ENCODE data around the gene TROAP. TPM values are rescaled to one million over a fixed set of nuclear protein-coding genes. Genes with fewer than 3 reads are reported as not detected.

The TROAP gene
- total and polyA plus RNA-seq, 9 of the 15 experiments (the other 6 are each of a cell fraction or from before 2014, with no cell fraction given), result 46.4 to 171 (median 59.8) TPM

GRCh38 chr12:49357103-49357678 is 34.1 kb downstream of the TROAP start:
- H3K4me2 ChIP-seq (ENCODE audit: insufficient read depth, low read length), result no peak overlapping the region

More at GRCh38 chr12:49357103-49357678, 34.1 kb downstream of the TROAP start:
- DNase-seq (ENCODE audit: extremely low read depth in 1 of 4, low spot score in 3 of 4) (peak in 1 of 4 experiments; percentile 58), FAIRE-seq (peak; percentile 15), ATAC-seq (no peak)
- H4K20me1 ChIP-seq (replicated peaks; ENCODE audit: control insufficient read depth, insufficient read depth, low read length), result no peaks in the 10 kb centered on the region
- 0% methylated on average over 3 of the region's 3 CpGs for WGBS (ENCODE audit: insufficient coverage, low coverage, missing lambda C conversion rate)
- in situ Hi-C loops (cut with MboI), result no loop called here
- H3K9me3 ChIP-seq (replicated peaks; ENCODE audit: control insufficient read depth, insufficient read depth, low read depth, low read length), result no peaks in the 10 kb centered on the region
- no TSS peak for BruUV-seq (replicated peaks)
- peak overlapping the region; percentile 37 for H2AFZ ChIP-seq (ENCODE audit: low read depth, low read length)
- H3K27ac ChIP-seq (ENCODE audit: extremely low read depth, low read depth, low read length), result no peak overlapping the region
- no peaks in the 10 kb centered on the region for H3K36me3 ChIP-seq (ENCODE audit: control insufficient read depth, insufficient read depth, low read length)
- H3K4me3 ChIP-seq, result no peak overlapping the region
- no peaks in the 10 kb centered on the region for H3K4me1 ChIP-seq (replicated peaks in 1 of 2; ENCODE audit: control insufficient read depth in 2 of 2, insufficient read depth in 2 of 2, low read length in 2 of 2)
- H3K9ac ChIP-seq (ENCODE audit: insufficient read depth in 1 of 2, low read depth in 2 of 2, low read length in 2 of 2), result no peak overlapping the region
- CTCF ChIA-PET (ENCODE audit: low intra/inter-chr PET ratio), result interaction anchor here (1.2 to 8.6 kb wide), 7 partner anchors 9 to 361 kb away, joined by 3 to 185 read pairs (median 11); no protein-coding TSS in a partner anchor
- H3K27me3 ChIP-seq (ENCODE audit: control insufficient read depth in 2 of 2, insufficient read depth in 2 of 2, low read length in 2 of 2), result no peaks in the 10 kb centered on the region
- TF ChIP-seq FUS (optimal IDR thresholded peaks at IDR 0.05; ENCODE audit: low read depth, low read length) (no peak), RAD21 (CRISPR knock-in tag; conservative IDR thresholded peaks at IDR 0.05 in 1 of 2, IDR thresholded peaks at IDR 0.05 in 1 of 2) (peak in 1 of 2 experiments; percentile 48; a peak in 3 of 4 replicates)
- TF ChIP-seq, protein P1, sequence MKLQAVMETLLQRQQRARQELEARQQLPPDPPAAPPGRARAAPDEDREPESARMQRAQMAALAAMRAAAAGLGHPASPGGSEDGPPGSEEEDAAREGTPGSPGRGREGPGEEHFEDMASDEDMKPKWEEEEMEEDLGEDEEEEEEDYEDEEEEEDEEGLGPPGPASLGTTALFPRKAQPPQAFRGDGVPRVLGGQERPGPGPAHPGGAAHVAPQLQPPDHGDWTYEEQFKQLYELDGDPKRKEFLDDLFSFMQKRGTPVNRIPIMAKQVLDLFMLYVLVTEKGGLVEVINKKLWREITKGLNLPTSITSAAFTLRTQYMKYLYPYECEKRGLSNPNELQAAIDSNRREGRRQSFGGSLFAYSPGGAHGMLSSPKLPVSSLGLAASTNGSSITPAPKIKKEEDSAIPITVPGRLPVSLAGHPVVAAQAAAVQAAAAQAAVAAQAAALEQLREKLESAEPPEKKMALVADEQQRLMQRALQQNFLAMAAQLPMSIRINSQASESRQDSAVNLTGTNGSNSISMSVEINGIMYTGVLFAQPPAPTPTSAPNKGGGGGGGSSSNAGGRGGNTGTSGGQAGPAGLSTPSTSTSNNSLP (IDR thresholded peaks at IDR 0.05; ENCODE audit: borderline replicate concordance, low read depth, low read length), result 0 out of 2 replicates have a peak, but pooled peaks have one; percentile 51
- TF ChIP-seq, protein P2, sequence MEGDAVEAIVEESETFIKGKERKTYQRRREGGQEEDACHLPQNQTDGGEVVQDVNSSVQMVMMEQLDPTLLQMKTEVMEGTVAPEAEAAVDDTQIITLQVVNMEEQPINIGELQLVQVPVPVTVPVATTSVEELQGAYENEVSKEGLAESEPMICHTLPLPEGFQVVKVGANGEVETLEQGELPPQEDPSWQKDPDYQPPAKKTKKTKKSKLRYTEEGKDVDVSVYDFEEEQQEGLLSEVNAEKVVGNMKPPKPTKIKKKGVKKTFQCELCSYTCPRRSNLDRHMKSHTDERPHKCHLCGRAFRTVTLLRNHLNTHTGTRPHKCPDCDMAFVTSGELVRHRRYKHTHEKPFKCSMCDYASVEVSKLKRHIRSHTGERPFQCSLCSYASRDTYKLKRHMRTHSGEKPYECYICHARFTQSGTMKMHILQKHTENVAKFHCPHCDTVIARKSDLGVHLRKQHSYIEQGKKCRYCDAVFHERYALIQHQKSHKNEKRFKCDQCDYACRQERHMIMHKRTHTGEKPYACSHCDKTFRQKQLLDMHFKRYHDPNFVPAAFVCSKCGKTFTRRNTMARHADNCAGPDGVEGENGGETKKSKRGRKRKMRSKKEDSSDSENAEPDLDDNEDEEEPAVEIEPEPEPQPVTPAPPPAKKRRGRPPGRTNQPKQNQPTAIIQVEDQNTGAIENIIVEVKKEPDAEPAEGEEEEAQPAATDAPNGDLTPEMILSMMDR (IDR thresholded peaks at IDR 0.05 in 2 of 3, conservative IDR thresholded peaks at IDR 0.05 in 1 of 3; ENCODE audit: insufficient read depth in 2 of 3, low read depth in 1 of 3, low read length in 3 of 3), result peak; percentile 41 to 63 (median 42); a peak in 4 of 6 replicates
- intact Hi-C loops (cut with micrococcal nuclease), result loop anchor here (1.0 to 10.0 kb wide), 2 partner anchors 69 to 348 kb away; partner anchors contain the start of gene FMNL3
- no peaks in the 10 kb centered on the region for H3K79me2 ChIP-seq (ENCODE audit: control insufficient read depth, insufficient read depth, low read length)
- H3K9me1 ChIP-seq (ENCODE audit: control insufficient read depth, insufficient read depth, low read length), result no peaks in the 10 kb centered on the region
- POLR2A ChIA-PET, result interaction anchor here (0.9 kb wide), 2 partner anchors 10 to 166 kb away, joined by 3 read pairs; partner anchors contain the start of gene SPATS2

All from K562 (cell line).